Measurements from ENCODE around the gene CD52.
A peak's percentile ranks its signal among the peaks of the same experiment; 100 is the strongest.
"Not testable (repeated sequence)": the region's sequence is repeated elsewhere in the genome, so short reads cannot be mapped to it uniquely, and the experiment has no call there.

Gene CD52

DNA sequence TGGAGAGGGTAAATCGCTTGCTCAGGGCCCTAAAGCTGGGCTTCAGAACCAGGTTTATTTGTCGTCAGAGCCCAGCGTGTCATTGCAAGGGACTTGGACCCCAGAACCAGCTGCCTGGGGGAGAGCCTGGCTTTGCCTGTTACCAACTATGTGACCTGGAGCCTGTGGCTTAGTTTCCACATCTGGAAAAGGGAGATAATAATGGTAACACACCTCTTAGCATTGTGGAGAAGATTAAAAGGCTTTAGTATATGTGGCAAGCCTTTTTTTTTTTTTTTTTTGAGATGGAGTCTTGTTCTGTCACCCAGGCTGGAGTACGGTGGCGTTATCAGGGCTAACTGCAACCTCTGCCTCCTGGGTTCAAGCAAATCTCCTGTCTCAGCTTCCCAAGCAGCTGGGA lies 12.5 kb downstream of the CD52 start:
- Histone ChIP-seq H3K4me2 (ENCODE audit: low read length) (no peak overlapping the region), H3K36me3 (ENCODE audit: control insufficient read depth in 1 of 2, insufficient read depth in 2 of 2, low read length in 2 of 2) (peaks cover 22 to 26% of the 10 kb centered on the region in 2 experiments), H2AFZ (ENCODE audit: insufficient read depth, low read length, poor library complexity) (no peak overlapping the region), H4K91ac (ENCODE audit: low read depth, low read length) (no peak overlapping the region), H3K27ac (ENCODE audit: low read depth, low read length) (no peak overlapping the region), H3K4me3 (ENCODE audit: low read depth, low read length) (no peak overlapping the region), H3K27me3 (ENCODE audit: insufficient read depth, low read length) (no peaks in the 10 kb centered on the region), H4K12ac (ENCODE audit: low read depth, low read length) (no peak overlapping the region), H2BK120ac (ENCODE audit: insufficient read depth, low read length, poor library complexity) (no peak overlapping the region), H4K8ac (ENCODE audit: low read depth, low read length) (no peak overlapping the region), H3K23ac (ENCODE audit: low read length) (no peak overlapping the region), H3K14ac (ENCODE audit: low read length) (no peak overlapping the region), H2AK5ac (ENCODE audit: low read length) (no peak overlapping the region), H2BK5ac (ENCODE audit: low read depth, low read length, poor library complexity) (no peak overlapping the region), H3K79me2 (ENCODE audit: control insufficient read depth, insufficient read depth, low read length, poor library complexity) (no peaks in the 10 kb centered on the region), H3K9ac (ENCODE audit: low read length) (no peak overlapping the region), H3K79me1 (ENCODE audit: low read length) (no peaks in the 10 kb centered on the region), H3K4ac (ENCODE audit: low read depth, low read length) (no peak overlapping the region), H3K9me3 (ENCODE audit: insufficient read depth, low read depth, low read length) (no peaks in the 10 kb centered on the region), H2BK12ac (ENCODE audit: low read length) (no peak overlapping the region), H3K18ac (ENCODE audit: low read length) (no peak overlapping the region), H3K4me1 (ENCODE audit: control insufficient read depth in 1 of 2, insufficient read depth in 2 of 2, low read length in 2 of 2) (no peaks in the 10 kb centered on the region)
- no peak for DNase-seq
- WGBS (ENCODE audit: extremely low coverage, insufficient coverage, insufficient read length) = no CpG with 5 or more reads among the region's 5 CpGs

- not testable (repeated sequence) for H2BK5ac ChIP-seq (ENCODE audit: low read depth, low read length, poor library complexity); H2AFZ ChIP-seq (ENCODE audit: insufficient read depth, low read length, poor library complexity); H3K79me1 ChIP-seq (ENCODE audit: low read length); H3K18ac ChIP-seq (ENCODE audit: low read length); H2AK5ac ChIP-seq (ENCODE audit: low read length); H3K4ac ChIP-seq (ENCODE audit: low read depth, low read length); H2BK120ac ChIP-seq (ENCODE audit: insufficient read depth, low read length, poor library complexity); H4K8ac ChIP-seq (ENCODE audit: low read depth, low read length); H3K27ac ChIP-seq (ENCODE audit: low read depth, low read length); H3K4me3 ChIP-seq (ENCODE audit: low read depth, low read length); H3K4me2 ChIP-seq (ENCODE audit: low read length); H3K9me3 ChIP-seq (ENCODE audit: insufficient read depth, low read depth, low read length); H3K79me2 ChIP-seq (ENCODE audit: control insufficient read depth, insufficient read depth, low read length, poor library complexity); H3K4me1 ChIP-seq (ENCODE audit: control insufficient read depth in 1 of 2, insufficient read depth in 2 of 2, low read length in 2 of 2); H3K9ac ChIP-seq (ENCODE audit: low read length); H4K91ac ChIP-seq (ENCODE audit: low read depth, low read length); DNase-seq; H3K23ac ChIP-seq (ENCODE audit: low read length); H3K14ac ChIP-seq (ENCODE audit: low read length); H4K12ac ChIP-seq (ENCODE audit: low read depth, low read length); H3K27me3 ChIP-seq (ENCODE audit: insufficient read depth, low read length); H2BK12ac ChIP-seq (ENCODE audit: low read length)
- peaks cover 18 to 20% of the 10 kb centered on the region in 2 experiments for H3K36me3 ChIP-seq (ENCODE audit: control insufficient read depth in 1 of 2, insufficient read depth in 2 of 2, low read length in 2 of 2)
- no CpG with 5 or more reads among the region's 8 CpGs for WGBS (ENCODE audit: extremely low coverage, insufficient coverage, insufficient read length)
Observed at GRCh38 chr1:26333312-26333711, 15.6 kb downstream of the CD52 start.

DNA sequence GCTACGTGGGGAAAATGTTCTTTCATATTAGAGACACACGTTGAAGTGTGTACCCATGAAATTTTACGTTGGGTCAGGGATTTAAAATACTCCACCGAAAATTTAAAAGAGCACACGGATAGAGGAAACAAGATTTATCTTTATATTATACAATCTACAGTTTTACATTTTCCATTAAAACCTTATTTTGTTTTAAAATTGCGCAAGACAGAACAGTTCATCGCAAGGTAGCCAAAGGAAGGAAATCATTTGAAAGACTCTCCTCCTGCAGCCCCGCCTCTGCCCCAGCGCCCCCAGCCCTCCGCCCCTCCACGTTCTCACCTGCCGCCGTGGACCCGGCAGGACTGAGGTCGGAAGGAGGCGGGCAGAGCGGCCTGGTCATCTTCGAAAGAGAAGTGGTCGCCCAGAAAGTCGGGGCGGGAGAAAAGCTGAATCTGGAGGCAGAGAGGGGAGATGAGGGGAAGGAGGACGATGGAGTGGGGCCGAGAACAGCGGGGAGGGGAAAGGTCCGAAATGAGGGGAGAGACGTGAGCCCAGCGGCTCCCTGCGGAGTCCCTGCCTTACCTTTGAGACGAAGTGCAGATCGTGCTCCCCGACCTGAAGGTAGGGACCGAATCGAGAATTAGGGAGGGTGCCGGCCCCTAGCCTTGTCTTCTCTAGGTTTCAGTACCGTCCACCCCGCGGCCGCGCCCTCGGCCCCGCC lies 18.2 kb downstream of the CD52 start:
- Histone ChIP-seq H3K9ac (ENCODE audit: low read length) (no peak overlapping the region), H3K4ac (ENCODE audit: low read depth, low read length) (no peak overlapping the region), H4K12ac (ENCODE audit: low read depth, low read length) (no peak overlapping the region), H3K27ac (ENCODE audit: low read depth, low read length) (no peak overlapping the region), H3K23ac (ENCODE audit: low read length) (no peak overlapping the region), H3K4me2 (ENCODE audit: low read length) (peak overlapping the region; percentile 84), H3K79me2 (ENCODE audit: control insufficient read depth, insufficient read depth, low read length, poor library complexity) (no peaks in the 10 kb centered on the region), H3K36me3 (ENCODE audit: control insufficient read depth in 1 of 2, insufficient read depth in 2 of 2, low read length in 2 of 2) (peaks cover 14 to 19% of the 10 kb centered on the region in 2 experiments), H2AK5ac (ENCODE audit: low read length) (no peak overlapping the region), H4K8ac (ENCODE audit: low read depth, low read length) (no peak overlapping the region), H3K9me3 (ENCODE audit: insufficient read depth, low read depth, low read length) (no peaks in the 10 kb centered on the region), H3K4me3 (ENCODE audit: low read depth, low read length) (peak overlapping the region; percentile 66), H3K4me1 (ENCODE audit: control insufficient read depth in 1 of 2, insufficient read depth in 2 of 2, low read length in 2 of 2) (peaks cover 9 to 10% of the 10 kb centered on the region in 2 experiments), H2BK120ac (ENCODE audit: insufficient read depth, low read length, poor library complexity) (no peak overlapping the region), H3K18ac (ENCODE audit: low read length) (no peak overlapping the region), H3K27me3 (ENCODE audit: insufficient read depth, low read length) (no peaks in the 10 kb centered on the region), H4K91ac (ENCODE audit: low read depth, low read length) (no peak overlapping the region), H2AFZ (ENCODE audit: insufficient read depth, low read length, poor library complexity) (no peak overlapping the region), H3K14ac (ENCODE audit: low read length) (no peak overlapping the region), H3K79me1 (ENCODE audit: low read length) (no peaks in the 10 kb centered on the region), H2BK12ac (ENCODE audit: low read length) (no peak overlapping the region), H2BK5ac (ENCODE audit: low read depth, low read length, poor library complexity) (no peak overlapping the region)
- no peak for DNase-seq
- WGBS (ENCODE audit: extremely low coverage, insufficient coverage, insufficient read length) = no CpG with 5 or more reads among the region's 41 CpGs

- H2AK5ac ChIP-seq (ENCODE audit: low read length) = no peak overlapping the region
- no peaks in the 10 kb centered on the region for H3K27me3 ChIP-seq (ENCODE audit: insufficient read depth, low read length)
- peaks cover 9 to 10% of the 10 kb centered on the region in 2 experiments for H3K4me1 ChIP-seq (ENCODE audit: control insufficient read depth in 1 of 2, insufficient read depth in 2 of 2, low read length in 2 of 2)
- H3K14ac ChIP-seq (ENCODE audit: low read length) = no peak overlapping the region
- no peak overlapping the region for H3K18ac ChIP-seq (ENCODE audit: low read length)
- H3K4me3 ChIP-seq (ENCODE audit: low read depth, low read length) = peak overlapping the region; percentile 66
- H4K12ac ChIP-seq (ENCODE audit: low read depth, low read length) = no peak overlapping the region
- peak overlapping the region; percentile 84 for H3K4me2 ChIP-seq (ENCODE audit: low read length)
- peak overlapping the region; percentile 19 for H2AFZ ChIP-seq (ENCODE audit: insufficient read depth, low read length, poor library complexity)
- no peak overlapping the region for H4K91ac ChIP-seq (ENCODE audit: low read depth, low read length)
- H4K8ac ChIP-seq (ENCODE audit: low read depth, low read length) = peak overlapping the region; percentile 12
- no peak overlapping the region for H3K9ac ChIP-seq (ENCODE audit: low read length)
- H3K79me1 ChIP-seq (ENCODE audit: low read length) = no peaks in the 10 kb centered on the region
- no peaks in the 10 kb centered on the region for H3K79me2 ChIP-seq (ENCODE audit: control insufficient read depth, insufficient read depth, low read length, poor library complexity)
- H2BK12ac ChIP-seq (ENCODE audit: low read length) = no peak overlapping the region
- no peak overlapping the region for H3K4ac ChIP-seq (ENCODE audit: low read depth, low read length)
- no peak overlapping the region for H3K27ac ChIP-seq (ENCODE audit: low read depth, low read length)
- H3K9me3 ChIP-seq (ENCODE audit: insufficient read depth, low read depth, low read length) = no peaks in the 10 kb centered on the region
- peaks cover 8 to 12% of the 10 kb centered on the region in 2 experiments for H3K36me3 ChIP-seq (ENCODE audit: control insufficient read depth in 1 of 2, insufficient read depth in 2 of 2, low read length in 2 of 2)
- H3K23ac ChIP-seq (ENCODE audit: low read length) = no peak overlapping the region
- H2BK5ac ChIP-seq (ENCODE audit: low read depth, low read length, poor library complexity) = no peak overlapping the region
- peak; percentile 72 to 76 for DNase-seq
- WGBS (ENCODE audit: extremely low coverage, insufficient coverage, insufficient read length) = no CpG with 5 or more reads among the region's 52 CpGs
- H2BK120ac ChIP-seq (ENCODE audit: insufficient read depth, low read length, poor library complexity) = no peak overlapping the region
Observed at GRCh38 chr1:26336477-26337205, 18.9 kb downstream of the CD52 start.
